Naive B cell (primary cell): ENCODE data around the gene PCTP. TPM values are rescaled to one million over a fixed set of nuclear protein-coding genes. Genes with fewer than 3 reads are reported as not detected.

Source experiments
- ATAC-seq, 2 donors: fragments of 150-1000 bp; cut with Tn5 transposase; 2 replicates each; pipeline ENCODE4 v1.10.0; 2021; ENCODE audit warnings: low read depth in 2 of 2, mild to moderate bottlenecking in 2 of 2, moderate library complexity in 2 of 2
- DNase-seq: peaks from one replicate; pipeline ENCODE4 v3.0.0; 2022
- H3K27ac Mint-ChIP-seq, 6 donors: one replicate each; pipeline ENCODE4 v1.8.0; 2020 to 2022; ENCODE audit warnings: mild to moderate bottlenecking in 6 of 6, mixed read lengths in 6 of 6, moderate library complexity in 5 of 6, inconsistent platforms in 2 of 6
- H3K27me3 Mint-ChIP-seq, 3 donors: one replicate each; pipeline ENCODE4 v1.8.0; 2021 to 2022; ENCODE audit warnings: mixed read lengths in 3 of 3, mild to moderate bottlenecking in 1 of 3
- H3K36me3 Mint-ChIP-seq, 2 donors: one replicate each; pipeline ENCODE4 v1.8.0; 2020 to 2022; ENCODE audit warnings: mixed read lengths in 2 of 2, inconsistent platforms in 1 of 2, mild to moderate bottlenecking in 1 of 2
- H3K4me1 Mint-ChIP-seq, 3 donors: one replicate each; pipeline ENCODE4 v1.8.0; 2020 to 2022; ENCODE audit warnings: mixed read lengths in 3 of 3, inconsistent platforms in 1 of 3, mild to moderate bottlenecking in 1 of 3, moderate library complexity in 1 of 3
- H3K4me3 Mint-ChIP-seq, 8 donors: one replicate each; pipeline ENCODE4 v1.8.0; 2020 to 2022; ENCODE audit warnings: mild to moderate bottlenecking in 8 of 8, mixed read lengths in 8 of 8, moderate library complexity in 8 of 8, inconsistent platforms in 2 of 8
- H3K9me3 Mint-ChIP-seq, 7 donors: one replicate each; pipeline ENCODE4 v1.8.0; 2020 to 2022; ENCODE audit warnings: mixed read lengths in 7 of 7, mild to moderate bottlenecking in 5 of 7, inconsistent platforms in 2 of 7, moderate library complexity in 1 of 7
- polyA plus RNA-seq, 6 donors: library from polyadenylated mRNA; unstranded; fragments of 300-500 nt; fragmentation: Illumina TruSeq; gene quantifications; one replicate each; pipeline ENCODE4 v1.2.3, GENCODE V29; 2021; ENCODE audit warnings: low read depth in 6 of 6

PCTP gene
- polyA plus RNA-seq, 6 donors from 2014 or later: 2.2 to 10.2 (median 5.1) TPM

- Mint-ChIP-seq H3K27me3 (peaks cover 11 to 35% (median 16%) of the 10 kb centered on the region in 3 donors), H3K27ac (no peak overlapping the region)
- ATAC-seq: no peak
Measured at GRCh38 chr17:55748841-55749240, 2.0 kb upstream of the PCTP start.

GRCh38 chr17:55749985-55750384 is 866 bp upstream of the PCTP start:
- Mint-ChIP-seq H3K4me3 (peak overlapping the region in 6 of 8 donors; percentile 48 to 93 (median 70)), H3K4me1 (peaks cover 11 to 22% (median 12%) of the 10 kb centered on the region in 3 donors), H3K9me3 (no peaks in the 10 kb centered on the region), H3K27ac (no peak overlapping the region), H3K36me3 (no peaks in the 10 kb centered on the region), H3K27me3 (peaks cover 11 to 34% (median 16%) of the 10 kb centered on the region in 3 donors)
- no peak for ATAC-seq
- DNase-seq: no peak

More at GRCh38 chr17:55748841-55749240, 2.0 kb upstream of the PCTP start:
- DNase-seq: no peak
- peaks cover 11 to 22% (median 12%) of the 10 kb centered on the region in 3 donors for H3K4me1 Mint-ChIP-seq
- H3K9me3 Mint-ChIP-seq: no peaks in the 10 kb centered on the region
- H3K36me3 Mint-ChIP-seq: no peaks in the 10 kb centered on the region
- H3K4me3 Mint-ChIP-seq: peak overlapping the region in 1 of 8 donors; percentile 72

DNA sequence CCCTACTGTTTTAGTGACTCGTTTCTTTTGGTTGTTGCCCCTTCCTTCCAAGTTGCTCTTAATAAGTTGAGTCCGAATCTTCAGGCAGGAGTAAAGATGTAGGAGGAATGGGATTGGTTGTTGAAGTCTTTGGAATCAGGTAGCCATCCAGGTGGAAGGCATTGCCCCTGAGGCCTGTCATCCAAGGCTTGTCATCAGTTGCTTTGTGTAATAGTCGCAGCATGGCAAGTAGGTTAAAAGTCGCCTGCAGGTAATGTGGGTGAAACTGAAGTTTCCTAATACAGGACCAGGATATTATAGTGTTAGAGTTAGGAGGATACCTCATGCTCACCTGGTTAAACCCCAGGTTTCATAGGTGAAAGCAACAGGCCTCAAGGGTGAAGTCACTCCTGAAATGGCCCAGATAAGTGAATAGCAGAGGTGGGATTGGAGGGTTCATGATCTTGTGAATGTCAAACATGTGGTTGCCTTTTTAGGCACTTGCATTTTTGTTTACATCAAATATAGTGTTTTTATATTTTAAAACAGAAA is 934 bp downstream of the PCTP start:
- peaks cover 11 to 21% (median 16%) of the 10 kb centered on the region in 3 donors for H3K27me3 Mint-ChIP-seq
- no peak for ATAC-seq
- H3K27ac Mint-ChIP-seq: peak overlapping the region in 1 of 6 donors; percentile 66
- no peaks in the 10 kb centered on the region for H3K9me3 Mint-ChIP-seq
- peak overlapping the region; percentile 55 to 93 (median 88) for H3K4me3 Mint-ChIP-seq
- H3K4me1 Mint-ChIP-seq: peaks cover 11 to 22% (median 15%) of the 10 kb centered on the region in 3 donors
- DNase-seq: no peak
- no peaks in the 10 kb centered on the region for H3K36me3 Mint-ChIP-seq

GRCh38 chr17:55756689-55757088 is 5.8 kb downstream of the PCTP start:
- H3K4me3 Mint-ChIP-seq: no peak overlapping the region
- no peaks in the 10 kb centered on the region for H3K9me3 Mint-ChIP-seq
- no peaks in the 10 kb centered on the region for H3K27me3 Mint-ChIP-seq
- peaks cover 2 to 14% (median 11%) of the 10 kb centered on the region in 3 donors for H3K4me1 Mint-ChIP-seq
- H3K27ac Mint-ChIP-seq: no peak overlapping the region
- ATAC-seq (no peak), DNase-seq (no peak)
- H3K36me3 Mint-ChIP-seq: no peaks in the 10 kb centered on the region

DNA sequence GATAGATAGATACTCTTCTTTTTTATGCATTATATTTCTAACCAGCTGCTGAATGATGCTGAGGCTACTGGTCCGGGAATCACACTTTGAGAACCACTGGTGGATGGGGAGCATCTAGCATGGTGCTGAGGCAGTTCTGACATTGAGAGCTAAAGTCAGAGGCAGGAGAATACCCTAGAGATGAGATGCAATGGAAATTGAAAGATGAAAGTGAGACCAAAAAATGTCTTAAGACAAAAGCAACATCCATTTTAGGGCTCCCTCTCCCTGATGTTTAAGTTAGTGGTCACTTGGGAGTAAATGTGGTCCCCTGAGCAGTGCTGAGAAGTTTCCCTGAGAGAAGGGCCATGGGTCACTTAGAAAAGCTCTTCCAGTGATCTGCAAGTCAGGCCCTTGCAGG is 6.8 kb downstream of the PCTP start:
- no peaks in the 10 kb centered on the region for H3K27me3 Mint-ChIP-seq
- H3K27ac Mint-ChIP-seq: peak overlapping the region in 1 of 6 donors; percentile 21
- H3K9me3 Mint-ChIP-seq: no peaks in the 10 kb centered on the region
- H3K4me1 Mint-ChIP-seq: peaks cover 0 to 11% (median 6%) of the 10 kb centered on the region in 3 donors
- ATAC-seq (no peak), DNase-seq (no peak)
- H3K4me3 Mint-ChIP-seq: no peak overlapping the region
- no peaks in the 10 kb centered on the region for H3K36me3 Mint-ChIP-seq

DNA sequence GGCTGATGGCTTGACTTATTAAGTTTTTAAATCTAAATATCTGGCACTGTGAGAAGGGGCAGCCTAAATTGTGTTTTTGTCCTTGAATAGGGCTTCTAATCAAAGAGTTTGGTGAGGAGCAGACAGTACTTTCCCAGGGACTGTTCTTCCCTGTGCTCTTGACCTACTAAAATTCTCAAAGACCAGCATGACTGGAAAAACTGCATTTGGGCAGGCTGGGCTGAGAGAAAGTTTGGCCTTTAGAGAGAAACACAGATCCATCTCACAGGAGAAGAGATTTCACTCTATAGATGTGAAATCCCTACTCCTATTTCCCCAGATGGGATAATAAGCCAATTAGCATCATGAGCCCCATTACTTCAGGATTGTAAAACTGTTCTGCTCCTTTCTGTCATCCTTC is 7.3 kb downstream of the PCTP start:
- DNase-seq (no peak), ATAC-seq (no peak)
- H3K9me3 Mint-ChIP-seq: no peaks in the 10 kb centered on the region
- H3K4me1 Mint-ChIP-seq: peaks cover 0 to 7% (median 6%) of the 10 kb centered on the region in 3 donors
- no peaks in the 10 kb centered on the region for H3K36me3 Mint-ChIP-seq
- H3K27me3 Mint-ChIP-seq: no peaks in the 10 kb centered on the region
- H3K27ac Mint-ChIP-seq: no peak overlapping the region
- no peak overlapping the region for H3K4me3 Mint-ChIP-seq

DNA sequence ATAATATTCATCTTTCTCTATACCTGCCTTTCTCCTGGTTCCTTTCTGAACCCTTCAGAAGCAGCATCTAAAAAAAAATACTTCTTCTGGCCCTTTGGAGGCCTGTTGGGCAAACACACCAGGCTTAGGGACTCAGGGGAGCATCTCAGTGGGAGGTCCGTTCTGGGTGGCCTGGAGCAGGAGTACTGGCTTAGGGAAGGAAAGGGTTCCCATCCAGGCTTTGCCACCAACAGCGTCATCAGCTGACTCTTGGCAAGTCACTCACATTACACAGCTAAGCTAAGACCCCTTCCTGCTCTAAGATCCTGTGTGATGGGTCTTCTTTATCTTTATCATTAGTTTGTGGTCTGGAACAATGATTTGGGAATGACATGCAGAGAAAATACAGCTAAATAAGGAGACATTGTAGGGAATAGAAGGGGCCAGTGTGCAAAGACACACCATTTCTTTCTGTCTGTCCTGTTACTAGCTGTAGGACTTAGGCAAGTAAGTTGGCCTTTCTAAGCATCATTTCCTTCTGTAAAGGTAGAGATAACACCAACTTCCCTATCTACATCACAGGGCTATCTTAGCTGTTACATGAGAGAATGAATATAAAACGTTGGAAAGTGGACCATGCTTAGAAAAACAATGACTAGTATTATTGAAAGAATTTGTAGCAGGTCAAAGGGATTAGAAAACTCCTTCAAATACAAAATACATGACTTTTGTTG is 9.9 kb downstream of the PCTP start:
- Mint-ChIP-seq H3K4me1 (peaks cover 6 to 15% (median 14%) of the 10 kb centered on the region in 3 donors), H3K27me3 (no peaks in the 10 kb centered on the region), H3K36me3 (no peaks in the 10 kb centered on the region), H3K9me3 (peaks cover 0 to 2% (median 0%) of the 10 kb centered on the region in 7 donors), H3K4me3 (no peak overlapping the region), H3K27ac (no peak overlapping the region)
- ATAC-seq: no peak
- DNase-seq: no peak

DNA sequence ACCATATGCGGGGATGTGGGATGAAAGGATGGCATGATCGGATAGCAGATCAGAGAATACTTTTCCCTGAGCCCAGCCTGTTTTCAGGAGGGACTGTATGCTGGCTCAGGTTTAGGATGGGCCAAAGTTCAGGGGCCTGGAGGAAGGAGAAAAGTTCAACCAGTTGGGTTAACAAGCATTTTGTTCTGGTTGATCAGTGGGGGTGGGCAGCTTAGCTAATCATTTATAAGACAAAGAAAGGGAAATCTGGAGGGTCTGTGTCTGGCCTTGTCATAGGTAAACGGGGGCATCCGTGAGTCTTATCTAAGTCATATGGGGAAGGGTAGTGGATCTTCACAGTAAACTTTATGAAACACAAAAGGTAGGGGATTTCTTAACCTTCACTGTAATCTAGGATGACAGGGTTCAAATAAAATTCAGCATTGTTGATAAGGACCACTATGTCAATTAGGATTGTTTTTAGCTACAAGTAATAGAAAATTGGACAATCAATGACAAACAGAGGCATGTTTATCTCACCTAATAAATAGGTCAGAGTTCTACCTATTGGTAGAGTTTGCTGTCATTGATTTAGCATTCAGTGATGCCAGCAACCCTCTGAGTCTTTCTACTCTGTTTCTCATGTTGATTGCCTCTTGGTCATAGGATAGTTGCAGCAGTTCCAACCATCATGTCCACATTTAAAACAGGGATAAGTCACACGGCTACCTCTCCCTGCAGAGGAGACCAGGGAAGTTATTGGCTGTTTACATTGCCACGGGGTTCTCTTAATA is 11.4 kb downstream of the PCTP start:
- DNase-seq: no peak
- peaks cover 6 to 15% (median 11%) of the 10 kb centered on the region in 3 donors for H3K4me1 Mint-ChIP-seq
- no peak for ATAC-seq
- no peak overlapping the region for H3K4me3 Mint-ChIP-seq
- peak overlapping the region in 1 of 6 donors; percentile 49 for H3K27ac Mint-ChIP-seq
- no peaks in the 10 kb centered on the region for H3K36me3 Mint-ChIP-seq
- no peaks in the 10 kb centered on the region for H3K27me3 Mint-ChIP-seq
- peaks cover 0 to 2% (median 0%) of the 10 kb centered on the region in 7 donors for H3K9me3 Mint-ChIP-seq

DNA sequence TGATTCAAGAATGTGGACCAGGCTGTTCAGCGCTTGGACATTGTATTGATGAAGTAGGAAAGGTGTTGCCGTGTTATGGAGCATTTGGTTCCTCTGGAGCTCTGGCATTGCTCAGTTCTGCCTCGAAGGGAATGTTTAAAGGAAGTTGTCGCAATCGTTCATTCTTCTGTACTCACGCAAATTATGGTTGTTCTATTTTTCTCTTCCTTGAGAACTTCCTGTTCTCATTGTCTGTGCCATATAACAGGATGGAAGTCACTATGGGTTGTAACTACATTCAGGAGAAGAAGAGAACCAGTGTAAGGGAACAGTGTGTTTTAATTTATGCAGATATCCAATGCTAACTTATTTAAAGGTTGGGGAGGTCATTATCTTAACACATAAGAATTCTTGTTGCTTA is 13.0 kb downstream of the PCTP start:
- no peaks in the 10 kb centered on the region for H3K27me3 Mint-ChIP-seq
- peaks cover 0 to 2% (median 0%) of the 10 kb centered on the region in 7 donors for H3K9me3 Mint-ChIP-seq
- peaks cover 6 to 15% (median 11%) of the 10 kb centered on the region in 3 donors for H3K4me1 Mint-ChIP-seq
- H3K27ac Mint-ChIP-seq: peak overlapping the region in 2 of 6 donors; percentile 9 to 35
- no peak overlapping the region for H3K4me3 Mint-ChIP-seq
- no peak for ATAC-seq
- DNase-seq: no peak
- peaks cover 0 to 5% of the 10 kb centered on the region in 2 donors for H3K36me3 Mint-ChIP-seq

DNA sequence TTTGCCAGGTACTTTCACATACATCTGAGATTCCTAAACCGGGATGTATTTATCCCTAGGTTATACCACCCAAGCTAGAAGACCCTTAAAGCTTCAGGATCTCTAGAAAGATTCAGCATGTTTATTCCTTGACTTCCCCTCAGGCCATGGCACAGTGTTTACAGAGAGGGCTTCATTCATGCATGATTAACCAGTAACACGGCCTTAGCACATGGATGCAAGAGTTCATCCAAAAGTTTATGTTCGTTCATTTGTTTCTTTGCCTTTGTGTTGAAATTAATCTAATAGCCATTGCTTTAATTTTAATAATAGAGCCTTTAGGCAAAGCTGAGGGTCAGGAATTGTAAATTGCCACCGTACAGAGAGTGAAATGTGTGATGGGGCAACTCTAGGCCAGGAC is 13.8 kb downstream of the PCTP start:
- H3K36me3 Mint-ChIP-seq: peaks cover 0 to 5% of the 10 kb centered on the region in 2 donors
- no peak for DNase-seq
- no peaks in the 10 kb centered on the region for H3K27me3 Mint-ChIP-seq
- no peak overlapping the region for H3K4me3 Mint-ChIP-seq
- H3K9me3 Mint-ChIP-seq: peaks cover 0 to 2% (median 0%) of the 10 kb centered on the region in 7 donors
- ATAC-seq: no peak
- peaks cover 6 to 15% (median 11%) of the 10 kb centered on the region in 3 donors for H3K4me1 Mint-ChIP-seq
- H3K27ac Mint-ChIP-seq: no peak overlapping the region

DNA sequence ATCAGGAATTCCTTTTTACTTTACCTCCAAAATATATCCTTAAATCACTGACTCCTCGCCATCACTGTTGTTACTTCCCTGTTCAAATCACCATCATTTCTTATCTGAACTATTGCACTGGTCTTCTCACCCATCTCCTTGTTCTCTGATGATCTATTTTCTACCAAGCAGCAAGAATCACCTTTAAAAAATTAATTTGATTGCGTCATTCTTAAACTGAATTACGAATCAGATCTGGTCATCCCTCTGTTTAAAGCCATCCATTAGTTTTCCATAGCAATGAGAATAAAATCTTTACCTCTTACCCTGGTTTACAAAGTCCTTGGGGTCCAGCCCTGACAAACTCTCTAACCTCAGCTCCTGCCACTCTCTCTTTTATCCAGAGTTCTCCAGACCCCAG is 14.6 kb downstream of the PCTP start:
- H3K36me3 Mint-ChIP-seq: peaks cover 0 to 5% of the 10 kb centered on the region in 2 donors
- no peak for DNase-seq
- no peak overlapping the region for H3K4me3 Mint-ChIP-seq
- H3K27me3 Mint-ChIP-seq: no peaks in the 10 kb centered on the region
- H3K9me3 Mint-ChIP-seq: peaks cover 0 to 2% (median 0%) of the 10 kb centered on the region in 7 donors
- peak overlapping the region in 2 of 6 donors; percentile 7 to 18 for H3K27ac Mint-ChIP-seq
- ATAC-seq: no peak
- peaks cover 6 to 15% (median 11%) of the 10 kb centered on the region in 3 donors for H3K4me1 Mint-ChIP-seq

DNA sequence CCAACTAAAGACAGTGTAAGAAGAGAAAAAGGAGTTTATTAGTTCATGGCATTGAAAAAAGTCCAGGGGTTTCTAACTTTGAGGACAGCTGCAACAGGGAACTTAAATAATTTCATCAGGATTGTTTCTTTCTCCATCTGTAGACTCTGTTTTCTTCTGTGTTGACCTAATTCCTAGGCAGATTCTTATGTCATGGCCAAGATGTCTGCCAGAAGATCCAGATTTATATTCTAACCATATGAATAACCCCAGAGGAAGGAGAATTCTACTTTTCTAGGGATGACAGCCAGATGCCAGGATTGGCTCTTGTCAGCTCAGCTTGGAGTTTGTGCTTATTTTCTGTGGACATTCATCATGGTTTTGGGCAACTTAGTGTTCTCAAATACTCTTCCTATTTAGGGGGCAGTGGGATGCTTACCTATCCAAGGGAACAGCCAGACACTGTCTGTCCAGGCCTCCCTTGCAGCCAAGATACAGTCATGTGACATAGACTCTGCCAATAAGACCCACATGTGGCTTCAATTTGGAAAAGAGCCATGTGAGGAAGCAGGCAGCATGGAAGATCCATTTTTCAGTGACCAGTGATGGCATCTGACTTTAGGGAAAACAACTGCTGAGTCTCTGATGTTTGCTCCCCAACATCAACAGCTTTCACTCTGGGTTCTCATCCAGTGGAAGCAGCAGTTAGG is 18.2 kb downstream of the PCTP start:
- Mint-ChIP-seq H3K27ac (no peak overlapping the region), H3K36me3 (peaks cover 0 to 17% of the 10 kb centered on the region in 2 donors), H3K27me3 (no peaks in the 10 kb centered on the region), H3K4me3 (no peak overlapping the region), H3K4me1 (peaks cover 2 to 4% (median 4%) of the 10 kb centered on the region in 3 donors), H3K9me3 (peaks cover 0 to 2% (median 0%) of the 10 kb centered on the region in 7 donors)
- ATAC-seq (no peak), DNase-seq (no peak)

GRCh38 chr17:55769625-55770000 is 18.8 kb downstream of the PCTP start:
- DNase-seq: no peak
- Mint-ChIP-seq H3K9me3 (peaks cover 0 to 2% (median 0%) of the 10 kb centered on the region in 7 donors), H3K4me1 (no peaks in the 10 kb centered on the region), H3K27ac (no peak overlapping the region), H3K4me3 (peak overlapping the region in 1 of 8 donors; percentile 22), H3K36me3 (peaks cover 0 to 20% of the 10 kb centered on the region in 2 donors), H3K27me3 (no peaks in the 10 kb centered on the region)
- no peak for ATAC-seq
